ENCODE results near the gene S100A16. TPM values are rescaled to one million over a fixed set of nuclear protein-coding genes. Genes with fewer than 3 reads are reported as not detected.
A peak's percentile ranks its signal among the peaks of the same experiment; 100 is the strongest.

The S100A16 gene
- polyA plus RNA-seq, 3 donors = 91.9 to 107 (median 106) TPM

GRCh38 chr1:153627715-153628626 lies 15.0 kb upstream of the S100A16 start, which contains the start of gene S100A1:
TSS of gene S100A1 (plus strand) at chr1:153628434. CDS start at chr1:153630522, 2,088 bp downstream.
- no peak for DNase-seq (ENCODE audit: extremely low read depth in 1 of 11, low read depth in 9 of 11, low spot score in 4 of 11)

- DNase-seq (ENCODE audit: extremely low read depth in 1 of 11, low read depth in 9 of 11, low spot score in 4 of 11) = peak in 9 of 11 donors; percentile 69 to 88 (median 81)
Measured at GRCh38 chr1:153626904-153627714, 14.2 kb upstream of the S100A16 start, which contains the start of gene S100A13. TSS of gene S100A13 (minus strand) at chr1:153627505. CDS start at chr1:153626472, 1,033 bp downstream.

DNA sequence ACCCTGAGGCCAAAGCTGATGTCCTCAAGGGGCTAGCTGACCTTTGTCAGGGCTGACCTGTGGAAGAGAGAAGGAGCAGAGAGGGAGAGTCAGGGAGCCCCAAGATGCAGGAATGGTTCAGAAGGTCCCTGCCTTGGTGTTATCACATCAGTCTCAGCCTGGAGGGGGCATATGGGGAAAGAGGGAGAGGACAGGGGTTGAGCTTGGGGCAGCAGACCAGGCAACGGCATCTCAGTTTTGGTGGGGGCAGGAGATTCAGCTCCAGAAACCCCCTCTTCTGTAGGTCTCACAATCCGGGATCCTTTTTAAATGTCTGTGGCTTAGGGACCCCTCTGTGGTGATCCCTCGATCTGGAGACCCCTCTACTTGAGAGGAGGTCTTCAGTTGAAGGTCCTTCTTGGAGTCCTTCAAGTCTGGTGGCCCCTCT lies 13.6 kb upstream of the S100A16 start:
- no peak for DNase-seq (ENCODE audit: extremely low read depth in 1 of 11, low read depth in 9 of 11, low spot score in 4 of 11)

GRCh38 chr1:153624965-153625611 lies 12.2 kb upstream of the S100A16 start:
- DNase-seq (ENCODE audit: extremely low read depth in 1 of 11, low read depth in 9 of 11, low spot score in 4 of 11) = no peak

DNA sequence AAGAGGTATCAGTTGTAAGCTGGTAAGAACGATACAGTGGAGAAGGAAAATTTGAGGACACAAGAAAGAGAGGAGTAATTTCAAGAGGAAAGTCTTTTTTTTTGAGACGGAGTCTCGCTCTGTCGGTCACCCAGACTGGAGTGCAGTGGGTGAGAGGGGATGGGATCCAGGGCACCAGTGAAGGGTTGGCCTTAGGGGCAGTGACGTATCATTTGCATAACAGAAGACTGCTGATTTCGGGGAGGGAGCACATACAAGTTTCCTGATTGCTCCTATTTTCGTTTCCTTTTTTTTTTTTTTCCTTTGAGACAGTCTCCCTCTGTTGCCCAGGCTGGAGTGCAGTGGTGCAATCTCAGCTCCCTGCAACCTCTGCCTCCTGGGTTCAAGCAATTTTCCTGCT lies 10.2 kb upstream of the S100A16 start:
- no peak for DNase-seq (ENCODE audit: extremely low read depth in 1 of 11, low read depth in 9 of 11, low spot score in 4 of 11)

GRCh38 chr1:153619171-153619570 lies 6.2 kb upstream of the S100A16 start:
- no peak for DNase-seq (ENCODE audit: extremely low read depth in 1 of 11, low read depth in 9 of 11, low spot score in 4 of 11)

- no peak for DNase-seq (ENCODE audit: extremely low read depth in 1 of 11, low read depth in 9 of 11, low spot score in 4 of 11)
Measured at GRCh38 chr1:153617663-153618062, 4.7 kb upstream of the S100A16 start.

- DNase-seq (ENCODE audit: extremely low read depth in 1 of 11, low read depth in 9 of 11, low spot score in 4 of 11) = no peak
Measured at GRCh38 chr1:153616917-153617311, 4.0 kb upstream of the S100A16 start.

DNA sequence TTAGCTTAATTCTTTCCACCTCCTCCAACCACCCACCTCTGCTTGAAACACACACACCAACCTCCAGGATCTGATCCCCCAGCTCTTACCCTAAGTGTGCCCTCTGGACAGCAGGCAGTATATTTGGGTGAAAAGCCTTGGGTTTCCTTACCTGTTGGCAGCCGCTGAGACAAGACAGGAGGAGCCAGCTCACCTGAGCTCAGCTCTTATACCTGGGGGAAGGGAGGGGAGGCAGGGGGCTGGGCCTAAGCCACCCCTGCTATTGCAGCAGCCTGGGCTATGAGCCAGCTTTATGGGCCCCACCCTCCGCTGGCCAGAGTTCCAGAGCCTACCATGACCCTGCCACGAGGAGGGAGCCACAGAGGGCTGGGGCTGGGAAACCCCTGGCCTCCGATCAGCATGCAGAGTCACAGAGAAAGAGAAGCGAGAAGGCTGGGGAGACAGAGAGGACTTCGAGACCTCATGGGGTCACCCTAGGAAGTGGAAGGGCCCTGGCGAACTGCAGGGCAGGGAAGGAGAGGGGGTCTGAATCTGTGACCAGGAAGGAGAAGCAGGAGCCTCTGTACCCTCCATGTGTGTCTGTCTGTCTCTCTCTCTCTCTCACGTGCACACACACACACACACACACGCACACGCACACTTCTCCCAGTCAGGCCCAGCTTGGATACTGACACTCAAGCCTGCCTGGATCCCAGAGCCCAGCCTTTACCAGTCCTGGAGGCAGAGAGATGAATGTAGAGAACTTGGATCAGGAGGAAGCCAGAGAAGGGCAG lies 3.4 kb upstream of the S100A16 start, which contains the start of gene S100A14:
TSS of gene S100A14 (minus strand) at position 182 of the 773 bp plus-strand sequence. CDS start 467 bp downstream, outside the sequence.
- no peak for DNase-seq (ENCODE audit: extremely low read depth in 1 of 11, low read depth in 9 of 11, low spot score in 4 of 11)

GRCh38 chr1:153615406-153615805 lies 2.5 kb upstream of the S100A16 start:
- no peak for DNase-seq (ENCODE audit: extremely low read depth in 1 of 11, low read depth in 9 of 11, low spot score in 4 of 11)

DNA sequence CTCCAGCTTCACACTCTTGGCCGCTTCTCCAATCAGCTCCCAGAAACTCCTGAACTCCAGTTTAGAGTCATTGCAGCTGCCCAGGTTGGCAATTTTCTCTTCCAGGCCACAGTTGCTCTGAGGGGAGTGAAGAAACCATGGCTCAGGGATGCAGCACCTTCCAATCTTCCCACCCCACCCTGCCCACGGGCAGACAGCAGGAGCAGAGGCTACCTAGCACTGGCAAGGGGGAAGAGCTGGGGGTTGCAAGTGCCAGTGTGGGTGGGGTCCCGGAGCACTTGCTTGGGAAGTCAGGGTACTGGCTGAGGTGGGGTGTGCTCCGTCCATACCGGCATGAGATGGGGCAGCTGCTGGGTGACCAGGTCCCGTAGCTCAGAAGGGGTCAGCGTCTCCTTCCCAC lies 2.0 kb upstream of the S100A16 start:
- DNase-seq (ENCODE audit: extremely low read depth in 1 of 11, low read depth in 9 of 11, low spot score in 4 of 11) = no peak

GRCh38 chr1:153614189-153614900 lies 1.4 kb upstream of the S100A16 start:
- DNase-seq (ENCODE audit: extremely low read depth in 1 of 11, low read depth in 9 of 11, low spot score in 4 of 11) = no peak

- DNase-seq (ENCODE audit: extremely low read depth in 1 of 11, low read depth in 9 of 11, low spot score in 4 of 11) = no peak
Measured at GRCh38 chr1:153613406-153613805, 469 bp upstream of the S100A16 start.

- no peak for DNase-seq (ENCODE audit: extremely low read depth in 1 of 11, low read depth in 9 of 11, low spot score in 4 of 11)
Measured at GRCh38 chr1:153612111-153612754, 704 bp downstream of the S100A16 start.

- DNase-seq (ENCODE audit: extremely low read depth in 1 of 11, low read depth in 9 of 11, low spot score in 4 of 11) = no peak
Measured at GRCh38 chr1:153611356-153611755, 1.6 kb downstream of the S100A16 start.

- DNase-seq (ENCODE audit: extremely low read depth in 1 of 11, low read depth in 9 of 11, low spot score in 4 of 11) = no peak
Measured at GRCh38 chr1:153610811-153611301, 2.1 kb downstream of the S100A16 start.

DNA sequence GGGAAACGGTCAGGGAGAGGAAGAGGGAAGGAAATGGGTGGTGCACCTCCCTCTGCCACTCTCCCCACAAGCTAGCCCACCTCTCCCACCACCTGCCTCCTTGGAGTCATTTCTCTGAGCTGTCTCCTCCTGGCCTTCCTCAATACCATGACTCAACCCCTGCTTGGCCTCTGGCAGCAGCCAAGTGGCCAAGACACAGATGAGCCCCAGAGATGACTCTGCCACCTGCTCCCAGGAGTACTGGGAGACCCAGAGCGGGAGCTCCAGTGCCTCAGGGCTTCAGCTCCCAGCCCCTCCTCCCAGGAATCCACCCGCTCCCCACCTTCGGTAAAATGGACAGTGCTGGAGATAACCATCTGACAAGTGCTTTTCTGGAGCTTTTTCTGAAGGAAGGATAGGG lies 2.6 kb downstream of the S100A16 start:
- DNase-seq (ENCODE audit: extremely low read depth in 1 of 11, low read depth in 9 of 11, low spot score in 4 of 11) = no peak
